ENCODE results near the gene PCED1B. TPM values are rescaled to one million over a fixed set of nuclear protein-coding genes. Genes with fewer than 3 reads are reported as not detected.

The PCED1B gene
- total RNA-seq, 1 experiment from 2014 or later, result 3.3 TPM

DNA sequence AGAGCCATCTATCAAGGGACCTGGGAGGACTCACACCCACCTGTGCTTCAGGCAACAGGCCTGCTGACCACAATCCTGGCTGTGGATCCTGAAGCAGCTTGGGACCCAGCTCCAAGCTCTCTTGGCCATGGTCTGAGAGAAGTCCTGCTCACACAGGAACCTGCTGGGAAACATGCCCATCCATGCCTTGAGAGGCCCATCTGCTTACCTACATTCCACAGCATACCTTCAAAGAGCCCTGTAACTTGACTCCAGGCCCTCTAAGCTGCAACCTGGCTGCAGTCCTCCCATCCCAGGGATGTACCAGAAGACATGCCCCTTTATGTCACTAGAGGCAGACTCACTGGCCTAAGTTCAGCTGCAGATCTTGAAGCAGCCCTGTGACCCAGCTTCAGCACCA lies 62.0 kb downstream of the PCED1B start:
- H3K9me3 ChIP-seq (ENCODE audit: control insufficient read depth, low read depth, low read length), result no peaks in the 10 kb centered on the region
- no peak overlapping the region for H2BK12ac ChIP-seq (ENCODE audit: insufficient read length, low read depth, low read length)
- no peak overlapping the region for H3K4ac ChIP-seq (ENCODE audit: low read depth, low read length)
- H4K20me1 ChIP-seq (ENCODE audit: control insufficient read depth, insufficient read depth, insufficient read length), result no peaks in the 10 kb centered on the region
- no peak overlapping the region for H4K91ac ChIP-seq (ENCODE audit: insufficient read length, low read depth, low read length)
- H2BK5ac ChIP-seq (ENCODE audit: insufficient read length, low read length), result no peak overlapping the region
- H3K23me2 ChIP-seq (ENCODE audit: insufficient read length, low read depth, low read length, poor library complexity, severe bottlenecking), result no peaks in the 10 kb centered on the region
- H3K79me2 ChIP-seq (ENCODE audit: insufficient read depth, low read length), result no peaks in the 10 kb centered on the region
- no peak overlapping the region for H2BK120ac ChIP-seq (ENCODE audit: low read depth, low read length, poor library complexity, severe bottlenecking)
- H2BK20ac ChIP-seq (ENCODE audit: low read depth, low read length, poor library complexity, severe bottlenecking), result no peak overlapping the region
- H3K4me2 ChIP-seq (ENCODE audit: insufficient read depth, insufficient read length, low read length), result no peak overlapping the region
- no peak overlapping the region for H3K27ac ChIP-seq (ENCODE audit: insufficient read length, low read depth, low read length)
- H3K14ac ChIP-seq (ENCODE audit: insufficient read depth, low read length), result no peak overlapping the region
- H3K4me3 Mint-ChIP-seq, result no peak overlapping the region
- H3K79me1 ChIP-seq (ENCODE audit: insufficient read depth, low read depth, low read length, poor library complexity, severe bottlenecking), result no peaks in the 10 kb centered on the region
- peaks cover 3 to 4% of the 10 kb centered on the region in 2 experiments; a peak in 2 of 5 replicates for H3K9me3 Mint-ChIP-seq
- no peak overlapping the region for H4K8ac ChIP-seq (replicated peaks; ENCODE audit: insufficient read length, low read depth, low read length)
- DNase-seq, result peak; percentile 56
- no peak overlapping the region for H2AK5ac ChIP-seq (ENCODE audit: insufficient read length, low read length)
- H3K9ac ChIP-seq (ENCODE audit: extremely low read depth, insufficient read length, low read length), result no peak overlapping the region
- no peak overlapping the region for H2BK15ac ChIP-seq (ENCODE audit: low read depth, low read length)
- no peak overlapping the region for H3K56ac ChIP-seq (ENCODE audit: insufficient read length, low read depth, low read length)
- H3K27me3 ChIP-seq (ENCODE audit: insufficient read depth, low read length), result no peaks in the 10 kb centered on the region
- no peak overlapping the region for H3K23ac ChIP-seq (ENCODE audit: insufficient read length, low read depth, low read length)
- H3K4me1 Mint-ChIP-seq, result 0 out of 4 replicates have a peak, but pooled peaks cover 0 to 2% of the 10 kb centered on the region in 2 experiments
- H3K36me3 Mint-ChIP-seq (ENCODE audit: insufficient read depth in 1 of 3, low read depth in 3 of 3), result peaks cover 0 to 2% (median 0%) of the 10 kb centered on the region in 3 experiments; a peak in 1 of 7 replicates
- H3K27ac Mint-ChIP-seq, result no peak overlapping the region; a peak in 1 of 7 replicates
- H2AFZ ChIP-seq (ENCODE audit: low read length), result no peak overlapping the region
- no peaks in the 10 kb centered on the region for H3K4me1 ChIP-seq (ENCODE audit: insufficient read depth, low read length)
- no peak overlapping the region for H3K18ac ChIP-seq (ENCODE audit: insufficient read length, low read depth, low read length)
- no peak overlapping the region for H4K5ac ChIP-seq (ENCODE audit: insufficient read length, low read depth, low read length)
- H3K27me3 Mint-ChIP-seq (ENCODE audit: low read depth), result no peaks in the 10 kb centered on the region
- H3T11ph ChIP-seq (ENCODE audit: low read length), result no peak overlapping the region
- no peak for TF ChIP-seq CTCF (conservative IDR thresholded peaks at IDR 0.05)
